Activated CD8-positive, alpha-beta memory T cell treated with anti-CD3 and anti-CD28 coated beads for 24 hours (primary cell): ENCODE results near the gene NSD1.

Experiments
- DNase-seq: peaks from one replicate; pipeline ENCODE4 v3.0.0-alpha.2; 2020

The NSD1 gene

GRCh38 chr5:177133096-177133852 is at the start of gene NSD1:
TSS of gene NSD1 (plus strand) at chr5:177133773. CDS start at chr5:177135104, 1,331 bp downstream.
- DNase-seq = peak; percentile 96

- DNase-seq = no peak
These were observed 49.4 kb upstream of the NSD1 start for GRCh38 chr5:177084175-177084574.

GRCh38 chr5:177085985-177086653 is 47.5 kb upstream of the NSD1 start:
- DNase-seq = no peak

- peak; percentile 85 for DNase-seq
These were observed 46.7 kb upstream of the NSD1 start, which contains the start of gene FGFR4 for GRCh38 chr5:177086654-177087397. TSS of gene FGFR4 (plus strand) at chr5:177086915. CDS start at chr5:177089603, 2,688 bp downstream.

GRCh38 chr5:177087398-177088005 is 46.1 kb upstream of the NSD1 start:
- no peak for DNase-seq

GRCh38 chr5:177089127-177089526 is 44.4 kb upstream of the NSD1 start:
- no peak for DNase-seq

GRCh38 chr5:177089825-177090641 is 43.5 kb upstream of the NSD1 start:
- no peak for DNase-seq

GRCh38 chr5:177090813-177091212 is 42.8 kb upstream of the NSD1 start:
- DNase-seq = no peak

GRCh38 chr5:177091232-177091631 is 42.3 kb upstream of the NSD1 start:
- no peak for DNase-seq

GRCh38 chr5:177092178-177093081 is 41.1 kb upstream of the NSD1 start:
- DNase-seq = no peak

- no peak for DNase-seq
These were observed 40.4 kb upstream of the NSD1 start for GRCh38 chr5:177093082-177093712.

- DNase-seq = no peak
These were observed 39.8 kb upstream of the NSD1 start for GRCh38 chr5:177093803-177094202.

GRCh38 chr5:177094224-177095087 is 39.1 kb upstream of the NSD1 start:
- DNase-seq = no peak

- no peak for DNase-seq
These were observed 38.4 kb upstream of the NSD1 start for GRCh38 chr5:177095088-177095669.

GRCh38 chr5:177096162-177097015 is 37.2 kb upstream of the NSD1 start:
- DNase-seq = no peak

GRCh38 chr5:177097016-177097985 is 36.3 kb upstream of the NSD1 start:
- DNase-seq = no peak

- no peak for DNase-seq
These were observed 35.5 kb upstream of the NSD1 start for GRCh38 chr5:177098120-177098469.
